Fibroblast of skin of scalp (primary cell): ENCODE results near the gene XPO6.
A peak's percentile ranks its signal among the peaks of the same experiment; 100 is the strongest.

Experiments
- DNase-seq: peaks from one replicate; pipeline ENCODE4 v3.0.0-alpha.2; 2013

Gene XPO6

GRCh38 chr16:28182801-28183200 is 29.0 kb downstream of the XPO6 start:
- no peak for DNase-seq

GRCh38 chr16:28182183-28182582 is 29.6 kb downstream of the XPO6 start:
- DNase-seq = no peak

GRCh38 chr16:28181515-28181914 is 30.2 kb downstream of the XPO6 start:
- peak; percentile 97 for DNase-seq

- peak; percentile 77 for DNase-seq
Observed at GRCh38 chr16:28180655-28181460, 30.9 kb downstream of the XPO6 start.

- DNase-seq = no peak
Observed at GRCh38 chr16:28179354-28179753, 32.4 kb downstream of the XPO6 start.

GRCh38 chr16:28175715-28176114 is 36.0 kb downstream of the XPO6 start:
- DNase-seq = no peak

GRCh38 chr16:28172336-28172735 is 39.4 kb downstream of the XPO6 start:
- no peak for DNase-seq

- no peak for DNase-seq
Observed at GRCh38 chr16:28171816-28172215, 39.9 kb downstream of the XPO6 start.

GRCh38 chr16:28168991-28169554 is 42.7 kb downstream of the XPO6 start:
- DNase-seq = no peak

- peak; percentile 46 for DNase-seq
Observed at GRCh38 chr16:28167730-28168129, 44.0 kb downstream of the XPO6 start.

GRCh38 chr16:28167221-28167620 is 44.5 kb downstream of the XPO6 start:
- no peak for DNase-seq

GRCh38 chr16:28166394-28167208 is 45.2 kb downstream of the XPO6 start:
- DNase-seq = no peak

GRCh38 chr16:28165598-28165997 is 46.2 kb downstream of the XPO6 start:
- no peak for DNase-seq

GRCh38 chr16:28164140-28164539 is 47.6 kb downstream of the XPO6 start:
- DNase-seq = peak; percentile 78

- DNase-seq = peak; percentile 44
Observed at GRCh38 chr16:28163699-28164098, 48.1 kb downstream of the XPO6 start.

- DNase-seq = no peak
Observed at GRCh38 chr16:28162326-28162877, 49.4 kb downstream of the XPO6 start.

- DNase-seq = no peak
Observed at GRCh38 chr16:28161626-28162025, 50.1 kb downstream of the XPO6 start.

GRCh38 chr16:28158136-28158535 is 53.6 kb downstream of the XPO6 start:
- peak; percentile 22 for DNase-seq

GRCh38 chr16:28156056-28156680 is 55.6 kb downstream of the XPO6 start:
- DNase-seq = no peak

GRCh38 chr16:28155293-28155692 is 56.5 kb downstream of the XPO6 start:
- DNase-seq = no peak

- DNase-seq = no peak
Observed at GRCh38 chr16:28151180-28151579, 60.6 kb downstream of the XPO6 start.

- DNase-seq = no peak
Observed at GRCh38 chr16:28149011-28149888, 62.5 kb downstream of the XPO6 start.
